Tibial nerve (tissue), 4 donors: Measurements from ENCODE around the gene ARL5B.

Experiments used
- CTCF ChIP-seq, 5 experiments: fragments of 200-600 bp in 3 of 5; fragments of 450-650 bp in 2 of 5; sonication (generic) in 3 of 5; IDR thresholded peaks; one replicate each; pipeline ENCODE4 v1.5.1; 2016 to 2019; ENCODE audit warnings: antibody characterized with exemption in 5 of 5, mild to moderate bottlenecking in 3 of 5, moderate library complexity in 2 of 5
- EP300 ChIP-seq, 2 donors: sonication (generic); formaldehyde crosslinking; IDR thresholded peaks; one replicate each; pipeline ENCODE4 v1.6.1; 2017; ENCODE audit warnings: antibody characterized with exemption in 2 of 2, mild to moderate bottlenecking in 1 of 2
- POLR2A ChIP-seq, 2 donors: fragments of 450-650 bp; IDR thresholded peaks; one replicate each; pipeline ENCODE4 v1.6.1; 2017; ENCODE audit warnings: antibody characterized with exemption in 2 of 2, mild to moderate bottlenecking in 2 of 2, moderate library complexity in 2 of 2

- no peak for TF ChIP-seq CTCF (IDR thresholded peaks at IDR 0.05)
- TF ChIP-seq EP300 (IDR thresholded peaks at IDR 0.05), result no peak
- no peak for TF ChIP-seq POLR2A (IDR thresholded peaks at IDR 0.05)
These were observed 64.6 kb downstream of the ARL5B start for GRCh38 chr10:18723801-18724200.
